NCI-H2227 treated with DMSO at 0.1 percent for 48 hours (cell line): ENCODE measurements around the gene PGAM1.
"Not testable (repeated sequence)": the region's sequence is repeated elsewhere in the genome, so short reads cannot be mapped to it uniquely, and the experiment has no call there.

Source experiments
- DNase-seq: peaks from one replicate; lab custom pipeline; 2025; lab: John Stamatoyannopoulos, UW

The PGAM1 gene

GRCh38 chr10:97456686-97457065 lies 30.7 kb downstream of the PGAM1 start:
- DNase-seq = no peak

- DNase-seq = no peak
Measured at GRCh38 chr10:97459111-97459510, 33.1 kb downstream of the PGAM1 start.

- DNase-seq = no peak
Measured at GRCh38 chr10:97459933-97460332, 33.9 kb downstream of the PGAM1 start.

- no peak for DNase-seq
Measured at GRCh38 chr10:97462309-97462708, 36.3 kb downstream of the PGAM1 start.

GRCh38 chr10:97463363-97464132 lies 37.6 kb downstream of the PGAM1 start:
- DNase-seq = no peak

GRCh38 chr10:97464226-97464625 lies 38.2 kb downstream of the PGAM1 start:
- DNase-seq = no peak

GRCh38 chr10:97465982-97466381 lies 40.0 kb downstream of the PGAM1 start:
- no peak for DNase-seq

- DNase-seq = no peak
Measured at GRCh38 chr10:97466755-97467154, 40.8 kb downstream of the PGAM1 start.

GRCh38 chr10:97468162-97468561 lies 42.2 kb downstream of the PGAM1 start:
- no peak for DNase-seq

GRCh38 chr10:97468781-97469180 lies 42.8 kb downstream of the PGAM1 start:
- not testable (repeated sequence) for DNase-seq

- DNase-seq = no peak
Measured at GRCh38 chr10:97474918-97475317, 48.9 kb downstream of the PGAM1 start.

- no peak for DNase-seq
Measured at GRCh38 chr10:97475936-97476594, 50.1 kb downstream of the PGAM1 start.

- not testable (repeated sequence) for DNase-seq
Measured at GRCh38 chr10:97479410-97479809, 53.4 kb downstream of the PGAM1 start.

GRCh38 chr10:97479939-97480338 lies 53.9 kb downstream of the PGAM1 start:
- no peak for DNase-seq

GRCh38 chr10:97481071-97481470 lies 55.1 kb downstream of the PGAM1 start:
- no peak for DNase-seq

- DNase-seq = no peak
Measured at GRCh38 chr10:97482381-97482780, 56.4 kb downstream of the PGAM1 start.
